ENCODE data around the gene C2CD4C.
"Not testable (repeated sequence)": the region's sequence is repeated elsewhere in the genome, so short reads cannot be mapped to it uniquely, and the experiment has no call there.

C2CD4C gene

DNA sequence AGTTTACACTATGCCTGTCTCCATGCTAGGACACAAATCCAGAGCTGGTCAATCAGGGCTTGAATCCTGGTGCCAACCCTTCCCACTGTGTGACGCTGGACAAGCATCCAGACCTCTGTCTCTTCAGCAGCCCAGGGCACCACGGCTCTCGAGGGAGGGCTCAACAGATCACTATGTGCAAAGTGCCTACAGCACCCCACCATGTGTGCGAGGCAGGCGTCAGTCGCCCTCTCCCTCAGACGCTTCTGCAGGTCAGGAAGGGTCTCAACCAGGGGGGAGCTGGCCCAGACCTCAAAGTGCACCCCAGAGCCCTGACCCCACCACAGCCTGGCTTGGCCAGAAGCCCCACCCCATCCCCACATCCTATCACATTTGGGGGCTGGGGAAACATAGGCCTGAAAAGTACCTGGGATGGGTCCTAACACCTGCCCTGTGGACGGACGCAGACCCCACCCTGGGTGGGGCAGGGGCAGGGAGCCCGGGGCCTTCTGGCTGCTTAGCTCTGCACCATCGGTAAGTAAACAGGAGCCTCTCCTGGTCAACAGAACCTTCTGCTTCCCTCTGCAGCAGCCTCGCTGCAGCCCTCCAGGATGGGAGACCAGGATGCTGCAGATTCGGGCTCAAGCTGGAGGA, 2.9 kb upstream of the C2CD4C start:
- TF ChIP-seq, protein P1, sequence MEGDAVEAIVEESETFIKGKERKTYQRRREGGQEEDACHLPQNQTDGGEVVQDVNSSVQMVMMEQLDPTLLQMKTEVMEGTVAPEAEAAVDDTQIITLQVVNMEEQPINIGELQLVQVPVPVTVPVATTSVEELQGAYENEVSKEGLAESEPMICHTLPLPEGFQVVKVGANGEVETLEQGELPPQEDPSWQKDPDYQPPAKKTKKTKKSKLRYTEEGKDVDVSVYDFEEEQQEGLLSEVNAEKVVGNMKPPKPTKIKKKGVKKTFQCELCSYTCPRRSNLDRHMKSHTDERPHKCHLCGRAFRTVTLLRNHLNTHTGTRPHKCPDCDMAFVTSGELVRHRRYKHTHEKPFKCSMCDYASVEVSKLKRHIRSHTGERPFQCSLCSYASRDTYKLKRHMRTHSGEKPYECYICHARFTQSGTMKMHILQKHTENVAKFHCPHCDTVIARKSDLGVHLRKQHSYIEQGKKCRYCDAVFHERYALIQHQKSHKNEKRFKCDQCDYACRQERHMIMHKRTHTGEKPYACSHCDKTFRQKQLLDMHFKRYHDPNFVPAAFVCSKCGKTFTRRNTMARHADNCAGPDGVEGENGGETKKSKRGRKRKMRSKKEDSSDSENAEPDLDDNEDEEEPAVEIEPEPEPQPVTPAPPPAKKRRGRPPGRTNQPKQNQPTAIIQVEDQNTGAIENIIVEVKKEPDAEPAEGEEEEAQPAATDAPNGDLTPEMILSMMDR (IDR thresholded peaks at IDR 0.05; ENCODE audit: borderline replicate concordance, insufficient read depth, low read depth, low read length), result no peak
- H3K4me3 ChIP-seq (ENCODE audit: low read depth, low read length), result no peak overlapping the region

DNA sequence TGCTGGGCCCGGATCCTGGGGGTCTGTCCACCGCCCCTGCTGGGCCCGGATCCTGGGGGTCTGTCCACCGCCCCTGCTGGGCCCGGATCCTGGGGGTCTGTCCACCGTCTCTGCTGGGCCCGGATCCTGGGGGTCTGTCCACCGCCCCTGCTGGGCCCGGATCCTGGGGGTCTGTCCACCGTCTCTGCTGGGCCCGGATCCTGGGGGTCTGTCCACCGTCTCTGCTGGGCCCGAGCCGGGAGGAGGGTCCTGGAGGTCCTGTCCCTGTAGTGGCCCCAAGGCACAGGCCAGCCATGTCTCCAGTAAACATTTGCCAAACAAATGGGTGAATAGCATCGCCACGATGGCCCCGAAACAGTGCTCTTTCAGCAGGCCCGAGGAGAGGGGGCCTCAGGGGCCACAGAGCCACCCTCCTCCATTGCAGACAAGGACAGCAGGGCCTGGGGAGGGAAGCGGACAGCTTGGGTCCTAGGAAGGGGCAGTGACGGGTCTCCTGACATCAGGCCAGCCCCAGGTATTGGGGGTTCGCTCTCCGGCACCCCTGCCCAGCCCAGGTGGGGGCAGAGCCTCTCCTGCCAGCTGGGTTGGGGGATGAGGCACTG, 2.3 kb upstream of the C2CD4C start:
- H3K4me3 ChIP-seq (ENCODE audit: low read depth, low read length), result not testable (repeated sequence)

DNA sequence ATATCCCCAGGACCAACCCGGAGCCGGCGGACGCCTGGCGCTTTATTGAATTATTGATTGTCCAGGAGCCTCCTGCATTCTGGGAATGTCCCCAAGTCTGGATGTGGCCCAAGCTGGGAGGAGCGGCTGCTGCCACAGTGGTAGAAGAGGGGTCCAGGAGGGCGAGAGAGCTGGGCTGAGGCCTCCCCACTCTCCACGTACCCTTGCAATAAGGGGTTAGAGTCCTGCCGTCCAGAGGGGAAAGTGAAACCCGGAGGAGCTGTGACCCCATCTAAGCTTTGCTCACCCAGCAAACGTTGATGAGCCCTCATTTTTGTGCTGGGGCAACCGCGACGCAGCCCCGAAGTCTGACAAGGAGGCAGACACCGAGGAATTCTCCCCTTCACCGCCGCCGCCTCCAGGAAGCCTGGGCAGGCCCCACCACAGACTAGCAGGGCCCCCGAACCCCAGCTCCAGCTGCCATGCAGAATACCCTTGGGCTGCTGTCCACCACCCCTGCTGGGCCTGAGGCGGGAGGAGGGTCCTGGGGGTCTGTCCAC, 1.4 kb upstream of the C2CD4C start:
- TF ChIP-seq, protein P1 (IDR thresholded peaks at IDR 0.05; ENCODE audit: borderline replicate concordance, insufficient read depth, low read depth, low read length), result no peak
- no peak overlapping the region for H3K4me3 ChIP-seq (ENCODE audit: low read depth, low read length)

DNA sequence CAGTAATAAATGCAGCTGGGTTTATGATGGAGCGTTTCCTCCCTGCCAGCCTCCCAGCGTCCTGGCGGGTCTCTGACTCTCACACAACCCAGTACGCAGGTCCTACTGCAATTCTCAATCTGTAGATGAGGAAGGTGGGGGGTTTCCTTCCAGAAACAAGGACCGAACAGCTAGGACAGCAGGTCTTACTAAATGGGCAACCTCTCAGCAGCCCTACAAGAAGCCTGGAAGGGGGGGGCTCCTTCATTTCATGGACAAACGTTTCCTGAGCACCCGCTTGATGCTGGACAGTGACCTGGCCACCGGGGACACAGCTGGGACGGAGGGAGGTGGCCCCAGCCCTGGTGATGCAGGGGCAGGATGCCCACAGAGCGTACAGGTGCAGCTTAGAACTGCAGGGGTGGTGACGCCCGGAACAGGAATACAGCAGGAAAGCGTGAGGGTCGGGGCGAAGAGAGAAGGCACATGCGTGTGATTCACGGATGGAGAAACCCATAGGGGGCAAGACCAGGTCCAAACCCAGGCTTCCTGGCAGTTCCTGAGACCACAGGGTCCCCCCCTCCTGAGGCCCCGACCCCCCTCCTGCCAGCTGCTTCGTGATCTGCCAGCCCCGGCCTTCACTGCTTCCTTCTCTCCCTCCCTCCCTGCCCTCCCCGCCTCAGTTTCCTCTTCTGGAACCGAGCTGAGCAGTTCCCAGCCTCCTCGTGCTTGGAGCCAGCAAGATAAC, 732 bp upstream of the C2CD4C start:
- TF ChIP-seq, protein P1 (IDR thresholded peaks at IDR 0.05; ENCODE audit: borderline replicate concordance, insufficient read depth, low read depth, low read length), result no peak
- no peak overlapping the region for H3K4me3 ChIP-seq (ENCODE audit: low read depth, low read length)

DNA sequence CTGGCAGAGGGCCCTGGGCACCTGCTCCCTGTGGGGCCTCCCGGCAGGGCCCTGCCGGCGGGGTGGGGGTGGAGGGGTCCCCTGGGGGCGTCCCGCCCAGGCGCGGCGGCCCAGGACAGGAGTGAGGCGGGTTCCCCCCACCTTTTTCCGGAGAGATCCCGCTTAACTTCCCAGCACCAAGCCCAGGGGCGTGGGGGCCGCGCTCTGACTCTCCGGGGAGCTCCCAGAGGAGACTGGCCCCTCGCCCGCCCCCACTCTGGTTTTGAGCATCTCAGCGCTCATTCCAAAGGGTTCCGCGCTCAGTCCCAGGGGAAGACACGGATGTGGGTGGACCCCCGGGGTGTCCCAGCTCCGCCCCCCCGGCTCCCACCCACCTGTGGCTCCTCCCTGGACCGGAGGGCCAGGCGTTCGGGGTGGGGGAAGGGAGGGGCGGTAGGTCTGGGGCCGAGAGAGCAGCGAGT, 476 bp downstream of the C2CD4C start:
- TF ChIP-seq, protein P1 (IDR thresholded peaks at IDR 0.05; ENCODE audit: borderline replicate concordance, insufficient read depth, low read depth, low read length), result no peak
- no peak overlapping the region for H3K4me3 ChIP-seq (ENCODE audit: low read depth, low read length)

DNA sequence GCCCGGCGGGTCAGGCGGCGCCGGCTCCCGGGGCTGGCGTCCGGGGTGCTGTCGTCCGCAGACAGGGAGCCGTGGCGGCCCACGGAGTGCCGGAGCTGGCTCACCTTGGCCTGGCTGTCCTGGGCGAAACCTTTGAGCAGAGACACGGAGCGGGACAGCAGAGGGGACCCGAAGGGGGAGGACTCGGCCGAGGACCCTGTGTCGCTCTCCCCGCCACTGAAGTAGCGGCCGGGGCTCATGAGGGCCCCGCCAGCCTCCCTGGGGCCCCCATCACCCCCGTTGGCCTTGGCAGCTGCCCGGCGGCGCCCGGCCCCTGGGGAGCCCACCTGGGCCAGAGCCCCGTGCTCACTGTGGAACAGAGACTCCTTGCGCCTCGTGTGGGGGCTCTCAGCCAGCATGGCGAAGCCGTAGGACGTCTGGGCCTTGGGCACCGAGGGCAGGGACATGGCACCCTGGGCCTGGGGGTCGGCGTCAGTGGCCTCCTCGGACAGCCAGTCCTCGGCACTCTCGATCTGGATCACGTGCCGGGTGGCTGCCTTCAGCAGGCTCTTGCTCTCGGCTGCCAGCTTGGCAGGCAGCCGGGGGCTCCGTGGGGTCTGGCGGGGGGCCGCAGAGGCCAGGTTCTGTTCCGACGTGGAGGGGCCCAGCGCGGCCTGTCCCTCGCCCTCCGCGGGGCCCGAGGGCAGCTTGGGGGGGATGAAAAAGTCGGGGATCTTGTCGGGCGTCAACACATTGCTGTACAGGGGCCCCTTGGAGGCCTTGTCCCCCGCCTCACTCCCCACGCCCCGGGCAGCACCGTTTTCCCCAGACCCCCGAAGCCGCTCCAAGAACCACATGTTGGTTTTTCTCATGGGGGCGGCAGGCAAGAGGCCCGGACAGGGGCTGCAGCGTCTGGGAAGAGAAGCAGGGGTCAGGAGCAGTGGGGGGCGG, 1.2 kb downstream of the C2CD4C start:
- no peak overlapping the region for H3K4me3 ChIP-seq (ENCODE audit: low read depth, low read length)
- TF ChIP-seq, protein P1 (IDR thresholded peaks at IDR 0.05; ENCODE audit: borderline replicate concordance, insufficient read depth, low read depth, low read length), result no peak
